ENCODE measurements around the gene SLC10A1. TPM values are rescaled to one million over a fixed set of nuclear protein-coding genes. Genes with fewer than 3 reads are reported as not detected.

SLC10A1 gene
- total and polyA plus RNA-seq, 2 of the 8 experiments (the other 6 are each of a cell fraction or from before 2014, with no cell fraction given) = not detected

GRCh38 chr14:69741055-69741454, 56.0 kb downstream of the SLC10A1 start (continued):
- TF ChIP-seq, protein P1, sequence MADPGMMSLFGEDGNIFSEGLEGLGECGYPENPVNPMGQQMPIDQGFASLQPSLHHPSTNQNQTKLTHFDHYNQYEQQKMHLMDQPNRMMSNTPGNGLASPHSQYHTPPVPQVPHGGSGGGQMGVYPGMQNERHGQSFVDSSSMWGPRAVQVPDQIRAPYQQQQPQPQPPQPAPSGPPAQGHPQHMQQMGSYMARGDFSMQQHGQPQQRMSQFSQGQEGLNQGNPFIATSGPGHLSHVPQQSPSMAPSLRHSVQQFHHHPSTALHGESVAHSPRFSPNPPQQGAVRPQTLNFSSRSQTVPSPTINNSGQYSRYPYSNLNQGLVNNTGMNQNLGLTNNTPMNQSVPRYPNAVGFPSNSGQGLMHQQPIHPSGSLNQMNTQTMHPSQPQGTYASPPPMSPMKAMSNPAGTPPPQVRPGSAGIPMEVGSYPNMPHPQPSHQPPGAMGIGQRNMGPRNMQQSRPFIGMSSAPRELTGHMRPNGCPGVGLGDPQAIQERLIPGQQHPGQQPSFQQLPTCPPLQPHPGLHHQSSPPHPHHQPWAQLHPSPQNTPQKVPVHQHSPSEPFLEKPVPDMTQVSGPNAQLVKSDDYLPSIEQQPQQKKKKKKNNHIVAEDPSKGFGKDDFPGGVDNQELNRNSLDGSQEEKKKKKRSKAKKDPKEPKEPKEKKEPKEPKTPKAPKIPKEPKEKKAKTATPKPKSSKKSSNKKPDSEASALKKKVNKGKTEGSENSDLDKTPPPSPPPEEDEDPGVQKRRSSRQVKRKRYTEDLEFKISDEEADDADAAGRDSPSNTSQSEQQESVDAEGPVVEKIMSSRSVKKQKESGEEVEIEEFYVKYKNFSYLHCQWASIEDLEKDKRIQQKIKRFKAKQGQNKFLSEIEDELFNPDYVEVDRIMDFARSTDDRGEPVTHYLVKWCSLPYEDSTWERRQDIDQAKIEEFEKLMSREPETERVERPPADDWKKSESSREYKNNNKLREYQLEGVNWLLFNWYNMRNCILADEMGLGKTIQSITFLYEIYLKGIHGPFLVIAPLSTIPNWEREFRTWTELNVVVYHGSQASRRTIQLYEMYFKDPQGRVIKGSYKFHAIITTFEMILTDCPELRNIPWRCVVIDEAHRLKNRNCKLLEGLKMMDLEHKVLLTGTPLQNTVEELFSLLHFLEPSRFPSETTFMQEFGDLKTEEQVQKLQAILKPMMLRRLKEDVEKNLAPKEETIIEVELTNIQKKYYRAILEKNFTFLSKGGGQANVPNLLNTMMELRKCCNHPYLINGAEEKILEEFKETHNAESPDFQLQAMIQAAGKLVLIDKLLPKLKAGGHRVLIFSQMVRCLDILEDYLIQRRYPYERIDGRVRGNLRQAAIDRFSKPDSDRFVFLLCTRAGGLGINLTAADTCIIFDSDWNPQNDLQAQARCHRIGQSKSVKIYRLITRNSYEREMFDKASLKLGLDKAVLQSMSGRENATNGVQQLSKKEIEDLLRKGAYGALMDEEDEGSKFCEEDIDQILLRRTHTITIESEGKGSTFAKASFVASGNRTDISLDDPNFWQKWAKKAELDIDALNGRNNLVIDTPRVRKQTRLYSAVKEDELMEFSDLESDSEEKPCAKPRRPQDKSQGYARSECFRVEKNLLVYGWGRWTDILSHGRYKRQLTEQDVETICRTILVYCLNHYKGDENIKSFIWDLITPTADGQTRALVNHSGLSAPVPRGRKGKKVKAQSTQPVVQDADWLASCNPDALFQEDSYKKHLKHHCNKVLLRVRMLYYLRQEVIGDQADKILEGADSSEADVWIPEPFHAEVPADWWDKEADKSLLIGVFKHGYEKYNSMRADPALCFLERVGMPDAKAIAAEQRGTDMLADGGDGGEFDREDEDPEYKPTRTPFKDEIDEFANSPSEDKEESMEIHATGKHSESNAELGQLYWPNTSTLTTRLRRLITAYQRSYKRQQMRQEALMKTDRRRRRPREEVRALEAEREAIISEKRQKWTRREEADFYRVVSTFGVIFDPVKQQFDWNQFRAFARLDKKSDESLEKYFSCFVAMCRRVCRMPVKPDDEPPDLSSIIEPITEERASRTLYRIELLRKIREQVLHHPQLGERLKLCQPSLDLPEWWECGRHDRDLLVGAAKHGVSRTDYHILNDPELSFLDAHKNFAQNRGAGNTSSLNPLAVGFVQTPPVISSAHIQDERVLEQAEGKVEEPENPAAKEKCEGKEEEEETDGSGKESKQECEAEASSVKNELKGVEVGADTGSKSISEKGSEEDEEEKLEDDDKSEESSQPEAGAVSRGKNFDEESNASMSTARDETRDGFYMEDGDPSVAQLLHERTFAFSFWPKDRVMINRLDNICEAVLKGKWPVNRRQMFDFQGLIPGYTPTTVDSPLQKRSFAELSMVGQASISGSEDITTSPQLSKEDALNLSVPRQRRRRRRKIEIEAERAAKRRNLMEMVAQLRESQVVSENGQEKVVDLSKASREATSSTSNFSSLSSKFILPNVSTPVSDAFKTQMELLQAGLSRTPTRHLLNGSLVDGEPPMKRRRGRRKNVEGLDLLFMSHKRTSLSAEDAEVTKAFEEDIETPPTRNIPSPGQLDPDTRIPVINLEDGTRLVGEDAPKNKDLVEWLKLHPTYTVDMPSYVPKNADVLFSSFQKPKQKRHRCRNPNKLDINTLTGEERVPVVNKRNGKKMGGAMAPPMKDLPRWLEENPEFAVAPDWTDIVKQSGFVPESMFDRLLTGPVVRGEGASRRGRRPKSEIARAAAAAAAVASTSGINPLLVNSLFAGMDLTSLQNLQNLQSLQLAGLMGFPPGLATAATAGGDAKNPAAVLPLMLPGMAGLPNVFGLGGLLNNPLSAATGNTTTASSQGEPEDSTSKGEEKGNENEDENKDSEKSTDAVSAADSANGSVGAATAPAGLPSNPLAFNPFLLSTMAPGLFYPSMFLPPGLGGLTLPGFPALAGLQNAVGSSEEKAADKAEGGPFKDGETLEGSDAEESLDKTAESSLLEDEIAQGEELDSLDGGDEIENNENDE (IDR thresholded peaks at IDR 0.05; ENCODE audit: insufficient replicate concordance, low read length) = no peak
- no peak for TF ChIP-seq SAP30 (IDR thresholded peaks at IDR 0.05; ENCODE audit: insufficient read depth, insufficient replicate concordance, low read length)

Measured in H1 (cell line).